ENCODE results near the gene DNAJA3.

Gene DNAJA3

GRCh38 chr16:4433914-4434787 lies 8.5 kb downstream of the DNAJA3 start:
- DNase-seq (ENCODE audit: low read depth) = no peak

DNA sequence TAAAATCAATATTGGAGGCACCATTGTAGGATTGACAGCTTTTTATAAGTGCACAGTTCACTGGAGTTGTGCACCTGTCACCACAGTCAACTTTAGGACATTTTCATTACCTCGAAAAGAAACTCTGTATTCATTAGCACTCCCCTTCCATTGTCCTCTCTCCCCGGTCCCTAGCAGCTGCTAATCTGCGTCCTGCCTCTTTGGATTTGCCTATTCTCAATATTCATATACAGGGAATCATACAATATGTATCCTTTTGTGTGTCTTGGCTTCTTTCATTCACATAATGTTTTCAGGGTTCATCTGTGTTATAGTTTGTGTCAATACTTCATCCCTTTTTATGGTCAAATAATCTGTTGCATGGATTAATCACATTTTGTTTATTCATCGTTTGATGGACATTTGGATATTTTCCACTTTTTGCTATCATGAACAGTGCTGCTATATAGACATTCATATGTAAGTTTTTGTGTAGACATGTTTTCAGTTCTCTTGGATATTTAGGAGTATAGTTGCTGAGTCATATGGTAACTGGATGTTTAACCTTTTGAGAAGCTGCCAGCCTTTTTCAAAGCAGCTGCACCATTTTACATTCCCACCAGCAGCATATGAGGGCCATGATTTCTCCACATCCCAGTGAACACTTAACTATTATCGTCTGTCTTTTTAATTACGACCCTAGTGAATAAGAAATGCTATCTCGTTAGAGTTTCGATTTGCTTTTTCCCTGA lies 9.8 kb downstream of the DNAJA3 start:
- DNase-seq (ENCODE audit: low read depth) = no peak

GRCh38 chr16:4437366-4437765 lies 11.7 kb downstream of the DNAJA3 start:
- DNase-seq (ENCODE audit: low read depth) = no peak

DNA sequence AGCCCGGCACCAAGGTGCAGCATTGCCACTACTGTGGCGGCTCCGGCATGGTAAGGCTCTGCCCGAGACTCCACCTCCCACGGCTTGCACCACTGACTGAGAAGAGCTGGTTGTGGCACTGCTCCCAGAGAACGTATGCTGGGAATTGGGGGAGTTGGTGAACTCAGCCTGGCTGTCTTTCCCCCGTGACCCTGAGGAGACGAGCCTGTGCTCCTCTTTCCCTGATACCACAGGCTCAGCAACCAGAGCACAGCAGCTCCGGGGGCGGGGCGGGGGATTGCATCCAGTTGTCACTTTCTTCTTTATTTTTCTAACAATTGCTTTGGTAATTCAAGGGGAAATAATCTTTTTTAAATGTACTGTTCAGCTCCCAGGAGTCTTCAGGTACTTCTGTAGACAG lies 16.7 kb downstream of the DNAJA3 start:
- no peak for DNase-seq (ENCODE audit: low read depth)

DNA sequence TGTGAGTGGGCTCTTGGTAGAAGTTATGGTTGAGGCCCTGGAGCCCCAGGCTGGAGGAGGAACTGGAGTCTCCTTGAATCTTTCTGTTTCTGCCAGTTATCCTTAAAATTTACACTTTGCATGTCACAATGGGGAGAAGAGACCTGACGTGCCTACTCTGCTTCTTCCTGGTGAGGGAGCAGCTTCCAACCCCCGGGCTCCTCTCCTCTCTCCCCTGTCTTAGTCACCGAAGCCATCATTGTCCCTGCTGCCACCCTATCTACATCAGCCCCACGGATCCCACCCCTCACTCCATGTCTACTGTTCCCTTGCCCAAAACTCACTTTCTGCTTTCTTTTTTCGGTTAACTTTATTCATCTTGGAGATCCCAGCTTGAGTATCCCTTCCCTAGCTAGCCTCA lies 17.6 kb downstream of the DNAJA3 start:
- no peak for DNase-seq (ENCODE audit: low read depth)

- DNase-seq (ENCODE audit: low read depth) = no peak
These were observed 18.3 kb downstream of the DNAJA3 start for GRCh38 chr16:4443986-4444385.

GRCh38 chr16:4450430-4450829 lies 24.8 kb downstream of the DNAJA3 start:
- no peak for DNase-seq (ENCODE audit: low read depth)

- no peak for DNase-seq (ENCODE audit: low read depth)
These were observed 25.4 kb downstream of the DNAJA3 start for GRCh38 chr16:4450931-4451519.

DNA sequence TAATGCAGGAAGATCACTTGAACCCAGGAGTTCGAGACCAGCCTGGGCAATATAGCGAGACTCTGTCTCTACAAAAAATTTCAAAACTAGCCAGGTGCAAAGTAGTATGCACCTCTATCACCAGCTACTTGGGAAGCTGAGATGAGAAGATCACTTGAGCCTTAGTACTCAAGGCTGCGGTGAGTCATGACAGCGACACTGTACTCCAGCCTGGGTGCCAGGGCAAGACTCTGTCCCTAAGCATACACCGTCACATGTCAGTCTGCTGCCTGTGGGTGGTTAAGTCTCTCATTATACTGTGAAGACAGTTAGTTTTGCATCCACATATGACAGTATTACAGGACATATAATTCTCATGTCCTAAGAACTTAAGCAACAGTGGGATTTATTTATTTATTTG lies 27.0 kb downstream of the DNAJA3 start:
- no peak for DNase-seq (ENCODE audit: low read depth)

DNA sequence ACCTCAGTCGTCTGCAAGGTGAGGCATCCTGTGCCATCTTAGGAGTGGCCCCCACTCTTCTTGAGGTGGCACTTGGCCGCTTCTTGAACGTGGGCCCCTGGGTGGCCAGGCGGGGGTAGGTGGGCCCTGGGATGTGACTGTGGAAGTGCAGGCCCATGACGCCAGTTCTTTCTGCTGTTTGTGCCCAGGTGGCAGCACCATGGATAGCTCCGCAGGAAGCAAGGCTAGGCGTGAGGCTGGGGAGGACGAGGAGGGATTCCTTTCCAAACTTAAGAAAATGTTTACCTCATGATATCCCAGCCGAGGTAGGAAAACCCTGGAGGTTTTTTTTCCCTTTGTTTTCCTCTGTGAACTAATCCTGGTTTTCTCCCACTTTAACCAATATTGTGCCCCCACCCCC lies 29.0 kb downstream of the DNAJA3 start:
- DNase-seq (ENCODE audit: low read depth) = no peak

- DNase-seq (ENCODE audit: low read depth) = no peak
These were observed 29.4 kb downstream of the DNAJA3 start for GRCh38 chr16:4455081-4455480.

DNA sequence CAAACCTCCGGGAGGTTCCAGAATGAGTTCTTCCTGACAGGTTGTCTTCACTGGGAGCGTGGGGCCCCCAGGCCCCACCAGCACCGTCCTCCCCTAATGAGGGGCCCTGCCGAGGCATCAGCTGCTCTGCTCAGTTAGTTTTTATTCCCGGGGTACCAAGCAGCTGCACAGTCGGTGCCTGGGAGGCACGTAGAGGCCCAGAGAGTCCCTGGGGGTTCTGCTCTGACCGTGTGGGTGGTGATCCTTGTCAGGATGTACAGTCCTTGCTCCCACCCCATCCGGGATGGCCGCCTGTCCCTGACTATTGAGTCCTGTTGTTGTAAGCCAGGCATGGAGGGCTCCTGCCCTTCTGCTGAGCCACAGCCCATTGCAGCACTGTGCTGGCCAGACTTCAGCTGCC lies 30.3 kb downstream of the DNAJA3 start:
- DNase-seq (ENCODE audit: low read depth) = no peak

- no peak for DNase-seq (ENCODE audit: low read depth)
These were observed 35.2 kb downstream of the DNAJA3 start for GRCh38 chr16:4460936-4461249.

- DNase-seq (ENCODE audit: low read depth) = no peak
These were observed 35.8 kb downstream of the DNAJA3 start for GRCh38 chr16:4461250-4462085.

GRCh38 chr16:4463522-4464163 lies 38.0 kb downstream of the DNAJA3 start:
- no peak for DNase-seq (ENCODE audit: low read depth)

DNA sequence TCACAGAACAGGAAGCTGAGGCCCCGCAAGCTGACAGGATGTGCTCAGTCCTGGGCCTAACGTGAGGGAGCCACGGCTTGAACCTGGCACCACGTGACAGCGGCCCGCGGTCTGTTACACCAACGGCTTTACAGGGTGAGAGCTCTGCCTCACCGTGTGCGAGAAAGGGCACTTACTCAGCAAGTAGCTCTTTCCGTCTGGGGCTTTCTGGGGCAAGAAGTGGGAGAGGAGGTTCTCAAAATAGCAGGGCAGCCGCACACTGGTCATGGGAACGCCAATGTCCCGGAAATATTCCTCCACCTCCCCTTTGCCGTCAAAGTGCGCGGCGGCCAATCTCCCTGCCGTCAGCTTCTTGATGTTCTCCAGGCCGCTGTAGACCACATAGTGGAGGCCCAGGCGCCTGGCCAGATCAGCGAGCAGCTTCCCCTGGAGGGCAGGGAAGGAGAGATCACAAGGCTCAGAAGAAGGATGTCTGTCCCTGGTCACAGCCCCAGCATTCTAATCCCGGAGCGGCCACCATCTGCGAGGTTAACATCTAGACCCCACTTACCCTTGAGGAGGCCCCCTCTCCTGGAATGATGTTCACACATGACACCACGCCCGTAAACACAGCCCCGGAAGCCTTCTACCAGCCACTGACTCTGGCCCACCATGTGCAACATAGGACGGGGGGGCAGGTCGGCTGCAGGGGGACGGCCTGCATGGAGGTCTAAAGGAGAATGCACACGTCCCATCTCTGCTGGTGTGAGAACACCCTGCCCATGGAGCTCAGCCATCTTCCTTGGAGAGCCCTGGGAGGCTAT lies 40.5 kb downstream of the DNAJA3 start:
- DNase-seq (ENCODE audit: low read depth) = peak; percentile 60

- no peak for DNase-seq (ENCODE audit: low read depth)
These were observed 42.2 kb downstream of the DNAJA3 start for GRCh38 chr16:4467916-4468315.

- no peak for DNase-seq (ENCODE audit: low read depth)
These were observed 43.3 kb downstream of the DNAJA3 start for GRCh38 chr16:4468972-4469371.

- no peak for DNase-seq (ENCODE audit: low read depth)
These were observed 46.2 kb downstream of the DNAJA3 start for GRCh38 chr16:4471869-4472268.

DNA sequence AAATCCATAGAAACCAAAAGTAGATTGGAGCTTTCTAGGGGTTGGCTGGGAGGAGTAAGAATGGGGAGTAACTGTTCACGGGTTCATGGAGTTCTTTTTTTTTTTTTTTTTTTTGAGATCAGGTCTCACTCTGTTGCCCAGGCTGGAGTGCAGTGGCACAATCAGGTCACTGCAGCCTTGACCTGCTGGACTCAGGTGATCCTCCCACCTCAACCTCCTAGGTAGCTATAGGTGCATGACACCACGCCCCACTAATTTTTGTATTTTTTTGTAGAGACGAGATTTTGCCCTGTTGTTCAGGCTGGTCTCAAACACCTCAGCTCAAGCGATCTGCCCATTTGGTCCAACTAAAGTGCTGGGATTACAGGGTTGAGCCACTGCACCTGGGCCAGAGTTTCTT lies 47.2 kb downstream of the DNAJA3 start:
- no peak for DNase-seq (ENCODE audit: low read depth)

Measured in stimulated activated CD8-positive, alpha-beta memory T cell treated with anti-CD3 and anti-CD28 coated beads, Interleukin-4, amount 100 ng/mL, for 24 hours (primary cell).